C4-2B (cell line): Measurements from ENCODE around the gene FBXW4.

Experiments used
- CTCF ChIP-seq: fragments of 450-650 bp; conservative IDR thresholded peaks from 2 replicates; pipeline ENCODE4 v1.5.1; 2017; ENCODE audit warnings: mild to moderate bottlenecking
- ZFX ChIP-seq: fragments of 450-650 bp; IDR thresholded peaks from 2 replicates; pipeline ENCODE4 v1.6.1; 2017

DNA sequence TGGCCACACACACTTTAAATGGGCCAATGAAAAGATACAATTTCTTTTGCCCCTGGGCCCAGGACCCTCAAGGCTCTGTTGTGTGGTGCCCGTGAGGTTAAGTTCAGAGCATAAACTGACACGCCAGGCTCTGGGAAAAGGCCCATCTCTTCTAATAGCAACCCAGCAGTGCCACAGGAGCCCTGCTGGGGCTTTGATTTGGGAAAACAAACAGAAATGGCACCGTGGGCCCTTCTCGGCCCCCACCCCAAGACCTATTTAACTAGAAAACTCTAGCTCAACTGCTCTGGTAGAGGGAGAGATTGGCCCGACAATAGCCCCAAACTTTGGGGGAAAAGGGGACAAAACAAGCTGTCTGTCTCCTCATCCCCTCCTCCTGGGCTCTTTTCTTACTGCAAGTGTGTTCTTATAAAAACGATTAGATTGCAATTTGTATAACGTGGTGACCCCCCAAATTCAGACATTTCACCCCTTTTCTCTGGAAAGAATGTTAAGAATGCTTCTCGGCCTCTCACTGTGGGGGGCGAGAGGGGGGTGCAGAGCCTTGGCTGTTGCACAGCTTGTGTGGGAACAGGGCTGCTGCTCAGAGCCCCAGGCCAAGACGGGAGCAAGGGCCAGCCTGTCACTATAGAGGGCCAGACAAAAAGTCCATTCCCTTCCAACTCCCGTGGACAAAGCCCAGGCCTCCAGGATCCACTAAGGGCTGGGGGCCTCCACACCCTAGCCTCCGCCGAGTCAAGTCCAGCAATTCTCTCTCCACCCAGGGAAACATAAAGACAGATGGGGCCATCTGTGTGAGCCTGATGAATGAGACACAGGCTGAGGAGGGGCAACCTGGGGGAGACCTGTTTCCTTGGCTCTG is 80.1 kb downstream of the FBXW4 start:
- no peak for TF ChIP-seq CTCF
- no peak for TF ChIP-seq ZFX
